Right lung (tissue), 5 donors: ENCODE data around the gene SSTR4. TPM values are rescaled to one million over a fixed set of nuclear protein-coding genes. Genes with fewer than 3 reads are reported as not detected.

Experiments
- DNase-seq, 2 donors: peaks; one replicate each; pipeline ENCODE4 v3.0.0-alpha.2; 2013
- polyA plus RNA-seq, 5 donors: library from polyadenylated mRNA; unstranded; fragments of 120-200 nt; gene quantifications; one replicate each; pipeline versions ENCODE4 v1.2.1 to v1.2.3, GENCODE V29; 2013; ENCODE audit warnings: inconsistent platforms in 1 of 5, low replicate concordance in 1 of 5; ENCODE audit not compliant: insufficient read length in 5 of 5, insufficient read depth in 1 of 5

SSTR4 gene
- polyA plus RNA-seq, 5 donors: 0.13 to 0.36 (median 0.24) TPM

DNA sequence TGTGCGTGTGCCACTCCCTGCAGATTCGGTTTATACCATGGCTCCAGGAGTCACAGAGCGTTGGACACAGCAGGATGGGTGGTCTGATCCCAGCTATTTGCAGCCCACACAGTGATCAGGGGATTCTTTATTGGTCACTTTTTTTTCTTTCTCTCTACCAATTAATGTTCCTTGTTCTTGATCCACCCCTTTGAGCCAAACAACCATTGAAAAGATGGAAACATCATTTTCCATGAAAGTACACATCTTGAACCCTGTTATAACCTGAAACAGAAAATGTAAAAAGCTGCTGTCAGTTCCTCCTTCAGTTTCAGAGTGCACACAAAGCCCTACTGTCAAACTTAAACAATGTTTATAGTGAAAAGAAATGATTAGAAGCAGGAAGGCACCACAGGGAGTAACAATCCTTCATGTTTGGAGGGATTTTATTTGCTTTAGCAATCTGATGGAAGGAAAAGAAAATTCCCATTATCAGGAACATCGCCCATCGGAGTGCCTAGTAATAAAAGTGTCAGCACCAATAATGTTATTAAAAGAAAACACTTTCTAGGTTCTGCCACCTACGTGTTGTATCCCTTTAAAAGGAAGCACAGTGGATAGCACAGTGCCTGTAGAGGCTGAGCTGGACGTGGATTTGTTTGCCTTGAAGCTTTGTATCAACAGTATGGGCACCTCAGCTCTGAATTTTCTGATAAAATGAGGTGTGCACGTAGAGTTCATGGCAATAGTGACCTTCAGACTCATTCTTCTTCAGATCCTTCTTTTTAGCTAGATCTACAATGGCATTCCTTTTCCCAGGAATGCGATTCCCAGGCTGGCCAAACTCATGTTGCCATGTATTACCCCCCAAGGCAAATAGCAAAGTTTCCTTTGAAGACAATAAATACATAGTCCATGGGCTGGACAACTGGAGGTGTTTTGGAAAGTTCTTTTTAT lies 30.4 kb downstream of the SSTR4 start:
- DNase-seq: no peak

DNA sequence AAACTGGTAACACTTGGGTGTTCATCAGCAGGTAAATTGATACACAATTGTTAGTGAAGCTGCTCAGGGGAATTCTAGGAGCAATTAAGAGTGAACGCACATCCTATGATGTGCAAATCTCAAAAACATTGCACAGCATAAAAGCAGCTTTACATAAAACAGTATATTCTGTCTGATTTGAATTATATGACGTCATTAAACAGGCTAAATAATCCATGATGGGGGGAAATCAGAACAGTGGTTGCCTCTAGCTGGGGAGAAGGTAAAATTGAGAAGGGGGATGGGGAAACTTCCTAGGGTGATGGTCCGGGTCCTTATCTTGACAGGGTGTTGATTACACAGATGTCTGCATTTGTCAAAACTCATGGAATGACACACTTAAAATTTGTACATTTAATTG lies 31.7 kb downstream of the SSTR4 start:
- no peak for DNase-seq

DNA sequence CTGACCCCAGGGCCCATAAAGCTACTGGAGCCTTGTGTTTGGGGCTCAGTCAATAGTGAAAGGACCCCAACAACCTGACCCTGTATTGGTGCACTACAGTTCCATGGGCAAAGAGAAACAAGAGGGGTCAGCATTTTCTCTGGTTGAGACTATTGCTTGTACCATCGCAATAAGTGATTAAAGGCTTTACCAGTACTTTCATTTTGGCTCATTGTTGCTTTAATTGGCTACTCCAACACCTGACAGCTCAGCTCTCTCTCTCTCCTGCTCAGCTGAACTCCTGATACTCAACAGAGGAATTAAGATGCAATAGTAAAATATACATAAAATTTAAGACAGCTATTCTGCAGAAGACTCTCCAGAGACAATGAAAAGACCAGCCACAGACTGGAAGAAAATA lies 33.2 kb downstream of the SSTR4 start:
- DNase-seq: no peak

DNA sequence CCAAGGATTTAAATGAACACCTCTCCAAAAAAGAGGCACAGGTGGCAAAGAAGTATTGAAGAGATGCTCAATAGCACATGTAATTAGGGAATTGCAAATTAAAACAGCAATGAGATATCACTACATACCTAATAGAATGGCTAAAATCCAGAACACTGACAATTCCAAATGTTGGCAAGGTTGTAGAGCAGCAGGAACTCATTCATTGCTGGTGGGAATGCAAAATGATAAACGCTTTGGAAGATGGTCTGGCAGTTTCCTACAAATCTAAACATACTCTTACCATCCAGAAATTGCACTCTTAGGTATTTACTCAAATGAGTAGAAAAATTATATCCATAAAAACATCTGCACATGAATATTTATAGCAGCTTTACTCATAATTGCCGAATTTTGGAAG lies 34.0 kb downstream of the SSTR4 start:
- DNase-seq: no peak

DNA sequence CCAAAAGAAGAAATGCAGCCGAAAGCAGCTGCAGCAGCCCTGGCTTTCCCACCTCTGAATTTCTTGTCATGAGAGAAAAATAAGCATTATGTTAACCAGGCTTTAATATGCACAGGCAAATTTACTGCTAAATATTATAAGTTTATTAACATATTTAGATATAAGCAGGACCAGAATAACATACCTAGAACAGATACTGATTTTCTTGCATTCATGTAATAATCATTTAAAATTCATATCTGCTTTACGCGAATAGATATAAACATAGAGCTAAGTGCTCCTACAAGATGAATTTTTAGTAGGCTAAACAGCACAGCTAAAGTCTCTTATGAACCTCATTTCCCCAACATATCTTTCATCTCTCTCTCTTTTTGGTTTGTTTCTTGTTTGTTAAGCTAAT lies 36.3 kb downstream of the SSTR4 start:
- no peak for DNase-seq

DNA sequence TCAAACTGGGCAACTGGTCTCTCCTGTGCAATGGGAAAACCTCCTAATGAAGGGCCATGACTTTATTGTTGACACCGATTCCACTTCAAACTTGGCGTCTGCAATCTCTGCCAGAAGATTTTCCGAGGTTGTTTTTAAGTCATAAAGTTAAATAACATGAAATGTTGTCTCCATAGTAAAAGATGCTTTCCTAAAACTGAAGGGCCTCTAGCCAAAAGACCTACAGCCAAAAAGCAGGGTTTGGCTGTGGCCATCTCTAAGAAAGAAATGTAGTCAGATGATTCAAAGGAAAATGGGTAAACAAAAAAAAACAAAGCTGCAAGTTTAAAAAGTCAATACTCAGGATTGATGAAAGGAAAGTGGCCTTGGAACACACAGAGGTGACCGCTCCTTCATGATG lies 36.9 kb downstream of the SSTR4 start:
- no peak for DNase-seq

DNA sequence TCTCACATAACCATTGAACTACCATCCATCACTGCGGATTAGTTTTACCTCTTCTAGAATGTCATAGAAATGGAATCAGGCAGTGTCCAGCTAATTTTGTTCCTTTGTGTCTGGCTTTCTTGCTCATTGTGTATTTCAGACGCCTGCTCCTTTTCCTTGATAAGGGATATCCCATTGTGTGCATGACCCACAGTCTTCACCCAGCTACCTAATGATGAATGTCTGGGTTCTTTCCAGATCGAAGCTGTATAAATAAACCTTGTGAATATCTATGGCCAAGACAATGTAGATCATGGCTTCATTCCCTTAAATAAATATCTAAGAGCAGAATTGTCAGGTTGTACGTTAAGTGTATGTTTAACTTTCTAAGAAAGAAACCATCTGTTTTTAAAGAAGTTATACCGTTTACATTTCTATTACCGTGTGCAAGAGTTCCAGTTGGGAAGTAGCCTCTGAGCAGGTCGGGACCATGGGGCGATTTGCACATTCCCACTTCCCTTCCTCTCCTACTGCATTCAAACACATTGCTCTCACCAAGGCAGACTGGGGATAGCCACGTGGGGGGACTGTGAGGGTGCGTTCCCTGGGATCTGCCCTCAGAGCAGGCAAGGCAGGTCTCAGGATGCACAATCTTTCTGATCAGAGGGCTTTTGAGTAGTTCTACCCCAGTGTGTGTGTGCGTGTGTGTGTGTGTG lies 37.9 kb downstream of the SSTR4 start:
- DNase-seq: no peak

DNA sequence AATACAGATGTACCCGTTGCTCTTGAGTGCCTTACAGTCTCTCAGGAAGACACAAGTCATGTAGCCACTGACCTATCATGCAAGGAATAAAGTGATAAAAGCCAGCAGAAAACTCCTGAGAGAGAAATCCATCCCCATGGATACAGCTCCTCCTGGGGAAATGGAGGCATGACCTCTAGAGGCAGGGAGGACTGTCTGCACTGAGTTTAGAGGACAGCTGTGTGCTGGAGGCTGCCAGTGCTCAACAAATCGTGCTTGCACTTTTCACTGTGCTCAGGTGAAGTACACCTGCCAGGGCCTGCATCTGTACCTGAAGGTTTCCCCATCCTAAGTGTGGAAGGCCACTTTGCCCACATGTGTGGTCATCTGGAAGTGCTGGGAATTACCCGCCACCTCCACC lies 38.9 kb downstream of the SSTR4 start:
- DNase-seq: no peak

DNA sequence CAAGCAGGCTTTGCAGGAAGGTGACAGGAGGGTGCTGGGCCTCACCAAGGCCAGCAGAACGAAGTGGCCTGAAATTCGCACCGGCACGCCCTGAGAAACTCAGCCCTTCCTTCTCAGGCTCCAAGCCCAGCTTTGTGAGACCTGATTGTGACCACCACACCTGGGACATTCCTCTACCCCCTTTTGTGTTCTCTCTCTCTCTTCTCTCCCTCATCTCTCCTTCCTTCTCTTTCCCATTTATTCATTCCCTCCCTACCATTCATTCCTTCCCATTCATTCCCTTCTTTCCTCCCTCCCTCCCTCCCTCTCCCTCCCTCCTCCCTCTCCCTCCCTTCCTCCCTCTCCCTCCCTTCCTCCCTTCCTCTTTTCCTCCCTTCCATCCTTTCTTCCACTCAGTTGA lies 42.2 kb downstream of the SSTR4 start:
- DNase-seq: no peak

DNA sequence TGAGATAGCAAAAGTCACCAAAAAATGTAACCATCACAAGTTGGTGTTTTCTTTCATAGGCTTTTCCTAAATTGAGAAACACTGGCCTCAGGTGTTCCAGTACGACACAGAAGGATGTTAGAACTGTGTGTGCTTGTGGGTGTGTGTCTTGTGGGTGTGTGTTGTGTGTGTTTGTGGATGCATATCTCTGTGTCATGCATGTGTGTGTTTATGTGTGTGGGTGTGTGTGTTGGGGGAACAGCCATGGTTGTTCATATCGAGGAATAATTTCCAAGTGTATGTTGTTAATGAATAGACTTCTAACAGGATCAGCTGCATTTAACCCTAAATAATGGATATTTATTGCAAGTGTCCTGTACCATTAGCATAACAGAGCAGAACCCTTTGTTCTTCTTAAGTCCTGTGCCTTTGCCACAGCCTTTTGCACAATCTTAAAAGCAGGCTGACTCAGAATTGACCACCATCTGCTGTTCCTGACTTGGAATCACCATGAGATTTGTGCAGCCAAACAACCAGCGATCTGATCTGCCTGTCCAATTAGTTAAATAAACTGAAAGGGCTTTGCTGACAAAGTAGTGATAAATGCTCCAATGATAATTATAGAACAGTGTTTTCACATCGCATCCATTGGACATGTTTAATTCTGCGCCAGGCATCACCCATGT lies 43.4 kb downstream of the SSTR4 start:
- DNase-seq: no peak

DNA sequence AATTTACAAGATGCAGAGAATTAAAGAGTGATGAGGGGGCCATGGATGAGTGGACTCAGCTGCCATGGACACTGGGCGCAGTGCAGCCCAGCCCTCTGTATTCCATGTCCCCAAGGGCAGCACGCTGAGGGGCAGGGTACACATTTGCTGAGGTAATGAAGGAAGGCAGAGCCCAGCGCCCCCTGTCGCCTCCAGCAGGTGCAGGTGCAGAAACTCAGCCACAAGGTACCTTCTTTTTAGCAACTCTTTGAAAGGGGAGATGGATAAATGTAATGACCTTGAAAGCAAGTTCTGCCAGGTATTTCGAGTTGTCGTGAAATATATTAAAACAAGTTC lies 43.9 kb downstream of the SSTR4 start:
- DNase-seq: no peak

DNA sequence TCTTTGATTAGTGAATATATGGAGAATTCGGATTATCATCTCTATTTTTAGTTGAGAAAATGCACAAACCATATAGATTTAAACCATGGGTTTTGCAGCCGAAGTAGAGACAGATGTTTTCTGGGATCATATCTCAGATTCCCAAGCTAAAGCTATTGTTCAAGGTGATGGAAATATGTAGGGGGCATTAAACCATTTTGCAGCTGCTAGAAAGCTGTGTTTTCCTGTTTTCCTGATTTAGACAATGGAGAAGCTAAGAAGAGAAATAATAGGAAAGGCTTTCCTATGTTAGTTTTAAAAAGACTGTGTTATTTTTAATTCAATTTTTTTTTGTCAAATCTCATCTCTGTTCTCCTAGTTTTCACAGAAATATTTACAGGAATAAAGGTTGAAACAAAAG lies 44.8 kb downstream of the SSTR4 start:
- DNase-seq: no peak

DNA sequence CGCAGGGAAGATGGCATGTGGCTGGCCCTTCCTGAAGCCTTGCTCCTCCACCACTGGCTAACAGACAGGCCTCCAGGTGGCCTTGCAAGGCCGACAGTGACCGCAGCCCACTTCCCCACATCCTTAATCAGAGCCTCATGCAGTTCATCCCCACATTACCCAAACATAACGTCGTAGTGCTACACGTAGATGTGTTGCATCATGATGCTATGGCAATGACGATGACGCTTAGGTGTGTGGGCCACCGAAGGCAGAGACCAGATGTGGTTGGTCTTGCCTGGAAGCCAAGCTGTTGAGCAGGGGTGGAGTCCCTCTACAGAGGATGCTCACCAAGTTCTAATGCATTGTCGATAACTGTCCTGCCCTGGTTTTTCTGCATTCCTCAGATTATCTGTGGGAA lies 45.4 kb downstream of the SSTR4 start:
- no peak for DNase-seq

DNA sequence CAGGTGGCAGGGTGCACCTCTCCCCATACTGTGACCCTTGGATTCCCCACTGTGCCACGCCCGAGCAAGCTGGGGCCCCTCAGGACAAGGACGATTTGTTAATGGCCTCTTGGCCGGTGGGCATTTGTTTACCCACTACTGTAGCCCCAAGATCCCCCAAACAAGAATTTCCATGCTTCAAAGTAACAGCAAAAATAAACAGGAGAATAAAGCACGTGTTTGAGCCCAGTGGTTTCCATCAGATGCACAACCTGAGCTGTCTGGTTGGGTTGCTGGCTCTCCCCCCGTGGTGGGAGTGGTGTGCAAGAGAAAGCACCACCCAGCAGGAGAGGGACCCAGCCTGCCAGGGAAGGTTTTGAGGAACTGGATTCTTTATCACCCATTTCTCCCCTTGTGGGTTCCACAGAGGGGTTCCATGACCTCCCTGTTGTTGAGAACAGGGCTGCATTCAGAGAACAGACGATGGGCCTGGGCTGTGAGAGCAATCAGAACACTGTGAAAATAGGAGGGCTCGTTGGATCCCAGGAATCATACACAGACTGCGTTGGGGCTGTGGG lies 46.2 kb downstream of the SSTR4 start:
- DNase-seq: no peak

DNA sequence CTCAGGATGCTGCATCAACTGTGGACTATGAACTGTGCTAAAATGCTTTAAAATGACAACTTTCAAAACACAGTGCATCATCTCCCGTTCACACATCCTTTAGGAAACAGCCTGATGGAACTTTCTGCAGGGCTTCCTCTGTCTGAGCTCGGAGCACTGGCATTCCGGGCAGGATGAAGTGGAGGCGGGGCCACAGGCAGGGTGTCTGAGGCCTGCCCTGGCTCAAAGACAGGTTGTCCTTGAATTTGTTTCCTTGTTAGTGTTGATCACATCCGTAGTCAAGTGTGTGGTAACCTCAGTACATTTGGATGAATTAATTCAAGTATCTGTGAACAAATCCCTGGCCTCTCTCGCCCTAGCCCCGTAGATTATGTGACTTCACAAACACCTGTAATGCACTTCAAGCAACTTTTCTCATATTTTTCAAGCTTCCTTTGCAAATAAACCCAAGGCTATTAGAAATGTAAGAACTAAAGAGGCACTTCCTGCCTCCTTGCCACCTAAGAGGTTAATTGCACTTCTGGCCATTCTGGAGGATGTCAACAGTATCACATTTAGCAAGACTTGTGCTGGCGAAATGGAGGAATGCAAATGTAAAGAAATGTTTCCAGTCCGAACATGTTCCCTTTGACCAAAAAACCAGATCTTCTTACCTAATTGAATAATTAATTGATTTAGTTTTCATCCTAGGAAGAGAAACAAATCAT lies 47.9 kb downstream of the SSTR4 start:
- no peak for DNase-seq

DNA sequence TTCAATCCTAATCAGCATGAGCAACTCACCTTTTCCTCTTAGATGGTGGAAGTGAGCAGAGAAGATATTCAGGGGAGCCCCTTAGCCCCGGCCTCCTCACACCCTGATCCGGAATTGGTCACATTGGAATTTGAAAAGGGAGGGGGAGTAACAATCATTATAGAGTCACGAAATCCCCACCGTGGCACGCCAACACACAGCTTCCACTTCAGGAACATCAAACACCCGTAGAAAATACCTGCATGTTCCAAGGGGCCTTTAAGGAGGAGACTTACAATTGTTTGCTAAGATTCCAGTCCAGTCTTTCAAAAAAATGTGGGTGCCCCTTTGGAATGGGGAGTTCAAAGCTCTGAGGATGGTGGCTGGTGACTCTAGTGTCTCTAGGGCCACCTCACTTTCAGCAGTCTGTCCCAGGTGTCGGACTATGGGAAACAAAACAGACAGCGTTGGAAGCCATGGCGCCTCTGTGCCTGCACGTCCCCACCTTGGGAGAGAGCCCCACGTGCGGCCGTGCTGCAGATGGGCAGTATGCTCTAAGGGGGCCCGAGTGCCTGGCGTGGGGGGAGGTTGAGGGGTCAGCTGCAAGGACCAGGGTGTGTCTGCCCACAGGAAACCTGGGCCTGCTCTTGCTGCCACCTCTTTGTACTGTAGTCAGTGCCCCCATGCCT lies 48.6 kb downstream of the SSTR4 start:
- DNase-seq: no peak

DNA sequence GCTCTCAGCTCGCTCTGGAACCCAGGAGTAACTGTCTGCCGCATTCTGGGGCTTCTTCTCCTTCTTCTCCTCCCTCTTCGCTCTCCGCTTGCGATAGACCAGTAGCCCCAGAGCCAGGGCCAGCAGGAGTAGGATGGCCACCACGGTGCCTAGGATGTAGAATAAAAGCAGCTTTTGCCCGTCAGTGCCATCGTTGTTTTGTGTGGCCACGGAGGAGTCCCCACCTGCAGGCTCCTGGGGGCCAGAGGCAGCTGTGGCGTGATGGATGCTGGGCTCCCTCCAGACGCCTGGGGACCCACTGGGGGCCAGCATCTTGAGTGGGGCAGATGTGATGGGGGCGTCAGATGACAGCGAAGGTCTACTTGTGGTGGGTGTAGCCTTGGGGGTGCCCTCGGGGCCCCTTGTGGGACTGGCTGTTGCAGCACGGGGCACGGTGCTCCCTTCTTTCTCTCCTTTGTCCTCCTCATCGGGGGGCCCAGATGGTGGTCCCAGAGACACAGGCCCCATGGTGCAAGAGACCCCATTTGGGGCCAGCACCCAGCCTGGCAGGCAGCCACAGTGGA lies 49.3 kb downstream of the SSTR4 start:
- no peak for DNase-seq

DNA sequence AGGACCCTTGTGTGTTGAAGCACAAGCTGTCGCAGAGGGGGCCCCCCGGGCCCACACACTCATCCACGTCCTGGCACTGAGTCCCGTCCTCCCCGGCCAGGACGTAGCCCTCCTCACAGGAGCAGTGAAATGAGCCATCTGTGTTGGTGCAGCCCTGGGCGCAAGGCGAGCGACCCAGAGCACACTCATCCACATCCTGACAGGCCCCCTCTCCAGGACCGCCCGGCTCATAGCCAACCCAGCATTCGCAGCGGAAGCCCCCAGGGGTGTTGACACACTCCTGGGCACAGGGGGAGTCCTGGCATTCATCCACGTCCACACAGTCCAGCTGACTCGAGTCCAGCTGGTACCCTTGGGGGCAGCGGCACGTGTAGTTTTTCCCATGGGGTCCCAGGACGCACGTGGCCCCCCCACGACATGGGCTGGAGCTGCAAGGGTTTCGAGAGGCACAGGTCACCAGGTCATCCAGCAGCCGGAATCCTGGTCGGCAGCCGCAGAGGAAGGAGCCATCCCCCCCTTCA lies 49.8 kb downstream of the SSTR4 start:
- DNase-seq: no peak

DNA sequence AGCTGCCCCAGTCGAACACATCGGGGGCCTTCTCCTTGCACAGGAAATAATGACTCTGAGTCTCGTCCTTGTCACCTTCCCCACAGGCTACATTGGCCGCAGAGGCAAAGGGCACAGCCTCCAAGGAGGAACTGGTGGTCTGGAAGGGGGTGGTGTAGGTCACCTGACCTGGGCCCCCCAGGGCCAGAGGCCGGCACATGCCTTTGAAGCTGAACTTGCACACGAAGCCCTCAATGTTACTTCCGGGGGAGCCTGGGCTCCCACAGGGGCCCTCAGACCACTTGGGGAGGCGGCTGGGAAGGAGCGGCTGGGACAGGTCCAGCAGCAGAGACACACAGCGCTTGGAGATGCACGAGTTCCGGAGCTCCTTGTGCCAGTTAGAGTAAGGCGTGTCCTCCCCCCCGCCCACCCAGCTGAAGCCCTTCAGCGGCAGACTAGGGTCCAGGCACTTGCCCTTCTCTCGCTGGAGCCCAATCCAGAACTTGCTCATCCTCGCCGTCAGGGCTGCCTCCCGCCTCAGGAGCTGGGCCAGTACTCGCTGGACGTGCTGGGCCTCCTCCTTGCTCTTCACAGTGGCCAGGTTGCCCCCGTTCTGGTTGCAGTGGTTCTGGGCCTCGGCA lies 50.4 kb downstream of the SSTR4 start:
- DNase-seq: no peak

DNA sequence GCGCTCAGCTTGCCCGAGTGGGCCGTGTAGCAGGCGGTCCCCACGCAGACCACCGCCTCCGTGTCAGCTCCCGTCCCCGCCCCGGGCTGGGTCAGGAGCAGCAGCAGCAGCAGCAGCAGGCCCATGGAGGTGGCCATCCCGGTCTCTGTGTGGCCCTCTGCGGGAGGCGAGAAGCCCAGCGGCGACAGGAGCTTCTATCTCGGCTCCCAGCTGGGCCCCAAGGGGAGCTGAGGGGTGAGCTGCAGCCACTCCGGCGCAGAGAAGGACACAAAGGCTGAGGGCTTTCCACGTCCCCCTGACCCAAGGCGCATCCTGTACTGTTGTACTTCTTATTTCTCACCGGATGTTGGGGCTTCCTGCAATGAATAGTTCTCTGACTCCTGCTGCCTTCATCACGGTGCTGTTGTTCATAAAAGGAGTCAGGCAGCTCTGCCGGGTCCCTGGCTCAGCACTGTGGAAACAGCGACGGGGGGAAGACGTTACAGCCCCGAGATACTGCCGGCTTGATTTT lies 51.0 kb downstream of the SSTR4 start, which contains the start of gene CD93:
TSS of gene CD93 (minus strand) at position 269 of the 511 bp plus-strand sequence. CDS start at position 137, 132 bp downstream.
- peak in 1 of 2 donors; percentile 44 for DNase-seq
